Naive thymus-derived CD4-positive, alpha-beta T cell (primary cell): ENCODE data around the gene SLC30A2. TPM values are rescaled to one million over a fixed set of nuclear protein-coding genes. Genes with fewer than 3 reads are reported as not detected.

Experiments
- ATAC-seq: fragments of 150-1000 bp; cut with Tn5 transposase; 2 replicates; pipeline ENCODE4 v1.10.0; 2021; ENCODE audit warnings: mild to moderate bottlenecking, moderate library complexity
- CTCF ChIA-PET: fragments of 350-600 bp; sonication (Branson Sonifier 250); formaldehyde crosslinking; loops from one replicate; lab custom pipeline; 2021; ENCODE audit warnings: antibody characterized with exemption; lab: Charles Lee
- POLR2A ChIA-PET: fragments of 350-600 bp; sonication (Branson Sonifier 250); formaldehyde crosslinking; loops from one replicate; lab custom pipeline; 2021; ENCODE audit warnings: antibody characterized with exemption, inconsistent platforms; lab: Charles Lee
- DNase-seq, 9 donors: peaks; one replicate each; pipeline versions ENCODE4 v3.0.0 to v3.0.0-alpha.2; 2020 to 2022; ENCODE audit warnings: mixed read lengths in 1 of 9
- H3K27ac ChIP-seq: one replicate; pipeline ENCODE4 v1.7.0; 2013; ENCODE audit warnings: mild to moderate bottlenecking, low read depth, low read length, moderate library complexity
- H3K27me3 ChIP-seq, 2 donors: one replicate each; pipeline ENCODE4 v1.7.0; 2013; ENCODE audit warnings: low read length in 2 of 2, mild to moderate bottlenecking in 2 of 2, moderate library complexity in 2 of 2; ENCODE audit not compliant: control insufficient read depth in 2 of 2, insufficient read depth in 2 of 2
- H3K36me3 ChIP-seq, 3 experiments: 1 replicate in 2 of 3; 2 replicates in 1 of 3; pipeline ENCODE4 v1.7.0; 2013; ENCODE audit warnings: low read length in 3 of 3, mild to moderate bottlenecking in 3 of 3, moderate library complexity in 1 of 3; ENCODE audit not compliant: insufficient read depth in 3 of 3, control insufficient read depth in 2 of 3
- H3K4me1 ChIP-seq, 2 donors: one replicate each; pipeline ENCODE4 v1.7.0; 2013; ENCODE audit warnings: low read length in 2 of 2, mild to moderate bottlenecking in 2 of 2, moderate library complexity in 1 of 2; ENCODE audit not compliant: control insufficient read depth in 2 of 2, insufficient read depth in 2 of 2
- H3K4me3 ChIP-seq: 2 replicates; pipeline ENCODE4 v1.7.0; 2013; ENCODE audit warnings: mild to moderate bottlenecking, low read length
- H3K9me3 ChIP-seq, 3 experiments: 1 replicate in 2 of 3; 2 replicates in 1 of 3; pipeline ENCODE4 v1.7.0; 2013; ENCODE audit warnings: low read length in 3 of 3; ENCODE audit not compliant: control insufficient read depth in 2 of 3
- H3K27ac Mint-ChIP-seq, 9 donors: one replicate each; pipeline ENCODE4 v1.8.0; 2020 to 2022; ENCODE audit warnings: mixed read lengths in 9 of 9, mild to moderate bottlenecking in 8 of 9, moderate library complexity in 5 of 9, inconsistent platforms in 2 of 9
- H3K27me3 Mint-ChIP-seq, 5 donors: one replicate each; pipeline ENCODE4 v1.8.0; 2021 to 2022; ENCODE audit warnings: mixed read lengths in 5 of 5, mild to moderate bottlenecking in 1 of 5
- H3K36me3 Mint-ChIP-seq, 5 donors: one replicate each; pipeline ENCODE4 v1.8.0; 2020 to 2022; ENCODE audit warnings: mixed read lengths in 5 of 5, mild to moderate bottlenecking in 3 of 5, inconsistent platforms in 1 of 5
- H3K4me1 Mint-ChIP-seq, 7 donors: one replicate each; pipeline ENCODE4 v1.8.0; 2020 to 2022; ENCODE audit warnings: mixed read lengths in 7 of 7, mild to moderate bottlenecking in 3 of 7, inconsistent platforms in 1 of 7
- H3K4me3 Mint-ChIP-seq, 10 donors: one replicate each; pipeline ENCODE4 v1.8.0; 2020 to 2022; ENCODE audit warnings: mild to moderate bottlenecking in 10 of 10, mixed read lengths in 10 of 10, moderate library complexity in 6 of 10, inconsistent platforms in 2 of 10
- H3K9me3 Mint-ChIP-seq, 11 donors: one replicate each; pipeline ENCODE4 v1.8.0; 2020 to 2022; ENCODE audit warnings: mixed read lengths in 11 of 11, mild to moderate bottlenecking in 4 of 11, inconsistent platforms in 1 of 11, moderate library complexity in 1 of 11
- intact Hi-C, 2 donors: fragments of 100-400 bp; cut with micrococcal nuclease; formaldehyde crosslinking; loops; one replicate each; pipeline ENCODE4 v1.15.1; 2023
- polyA plus RNA-seq, 2 donors: library from polyadenylated mRNA; unstranded; fragments of 300-500 nt; fragmentation: Illumina TruSeq; gene quantifications; one replicate each; pipeline ENCODE4 v1.2.3, GENCODE V29; 2021
- total RNA-seq, 6 experiments: library from RNA in 5 of 6; stranded (reverse) in 5 of 6; gene quantifications; 1 replicate in 5 of 6; 2 replicates in 1 of 6; pipeline ENCODE4 v1.2.3 and lab custom pipeline; 2021 to 2026

Gene SLC30A2
- total and polyA plus RNA-seq, 7 experiments from 2014 or later = not detected

DNA sequence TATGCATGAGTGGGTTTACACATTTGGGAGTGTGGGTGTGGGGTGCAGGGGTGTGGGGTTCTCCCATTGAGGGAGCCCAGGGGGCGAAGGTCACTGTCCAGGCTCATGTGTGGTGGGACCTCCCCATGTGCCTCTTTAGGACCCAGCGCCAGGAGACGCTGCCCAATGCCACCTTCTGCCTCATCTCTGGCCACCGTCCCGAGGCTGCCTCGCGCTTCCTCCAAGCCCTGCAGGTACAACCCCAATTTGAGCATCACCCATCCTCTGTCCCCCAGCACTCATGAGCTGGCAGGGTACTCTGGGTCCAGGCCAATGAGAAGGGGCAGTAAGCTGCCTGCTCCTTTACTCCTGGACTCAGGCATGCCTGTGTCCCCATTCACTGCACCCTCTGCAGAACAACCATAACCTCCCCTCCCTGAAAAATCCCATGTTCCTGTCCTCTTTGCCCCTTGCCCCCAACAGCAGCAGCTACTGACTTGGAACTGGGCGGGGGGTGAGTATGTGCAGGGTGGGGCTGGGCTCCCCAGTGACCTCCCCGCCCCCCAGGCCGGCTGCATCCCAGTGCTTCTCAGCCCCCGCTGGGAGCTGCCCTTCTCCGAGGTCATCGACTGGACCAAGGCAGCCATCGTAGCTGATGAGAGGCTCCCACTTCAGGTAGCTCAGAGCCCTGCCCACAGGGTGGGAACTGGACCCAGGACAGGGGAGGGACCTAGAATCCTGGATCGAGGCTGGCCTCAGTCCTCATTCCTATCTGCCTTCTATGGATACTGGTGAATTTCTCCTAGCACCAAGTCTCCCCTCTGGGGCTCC is 16.7 kb downstream of the SLC30A2 start:
- ATAC-seq (no peak), DNase-seq (no peak)
- no peak overlapping the region for H3K27ac Mint-ChIP-seq
- no peaks in the 10 kb centered on the region for H3K36me3 ChIP-seq
- H3K4me3 Mint-ChIP-seq = no peak overlapping the region
- intact Hi-C loops = no loop called here
- H3K27me3 ChIP-seq = no peaks in the 10 kb centered on the region
- POLR2A ChIA-PET = no interaction called here
- H3K4me1 ChIP-seq = no peaks in the 10 kb centered on the region
- H3K9me3 ChIP-seq = no peaks in the 10 kb centered on the region
- no peak overlapping the region for H3K27ac ChIP-seq
- no peaks in the 10 kb centered on the region for H3K9me3 Mint-ChIP-seq
- H3K36me3 Mint-ChIP-seq = no peaks in the 10 kb centered on the region
- no peak overlapping the region for H3K4me3 ChIP-seq
- CTCF ChIA-PET = interaction anchor here (0.9 kb wide), 1 partner anchor 108 kb away, joined by 3 read pairs; no protein-coding TSS in a partner anchor
- peaks cover 0 to 10% (median 0%) of the 10 kb centered on the region in 5 donors for H3K27me3 Mint-ChIP-seq
- H3K4me1 Mint-ChIP-seq = peaks cover under 1 to 12% (median 4%) of the 10 kb centered on the region in 7 donors

GRCh38 chr1:26028490-26028980 is 17.4 kb downstream of the SLC30A2 start:
- H3K27me3 Mint-ChIP-seq = peaks cover 0 to 7% (median 0%) of the 10 kb centered on the region in 5 donors
- no peaks in the 10 kb centered on the region for H3K9me3 ChIP-seq
- CTCF ChIA-PET = no interaction called here
- H3K4me1 Mint-ChIP-seq = peaks cover 0 to 8% (median 4%) of the 10 kb centered on the region in 7 donors
- POLR2A ChIA-PET = no interaction called here
- H3K27me3 ChIP-seq = no peaks in the 10 kb centered on the region
- H3K27ac Mint-ChIP-seq = no peak overlapping the region
- no peaks in the 10 kb centered on the region for H3K9me3 Mint-ChIP-seq
- no peak overlapping the region for H3K4me3 Mint-ChIP-seq
- no peaks in the 10 kb centered on the region for H3K4me1 ChIP-seq
- H3K4me3 ChIP-seq = no peak overlapping the region
- H3K36me3 Mint-ChIP-seq = no peaks in the 10 kb centered on the region
- DNase-seq (no peak), ATAC-seq (no peak)
- intact Hi-C loops = no loop called here
- no peaks in the 10 kb centered on the region for H3K36me3 ChIP-seq
- H3K27ac ChIP-seq = no peak overlapping the region

DNA sequence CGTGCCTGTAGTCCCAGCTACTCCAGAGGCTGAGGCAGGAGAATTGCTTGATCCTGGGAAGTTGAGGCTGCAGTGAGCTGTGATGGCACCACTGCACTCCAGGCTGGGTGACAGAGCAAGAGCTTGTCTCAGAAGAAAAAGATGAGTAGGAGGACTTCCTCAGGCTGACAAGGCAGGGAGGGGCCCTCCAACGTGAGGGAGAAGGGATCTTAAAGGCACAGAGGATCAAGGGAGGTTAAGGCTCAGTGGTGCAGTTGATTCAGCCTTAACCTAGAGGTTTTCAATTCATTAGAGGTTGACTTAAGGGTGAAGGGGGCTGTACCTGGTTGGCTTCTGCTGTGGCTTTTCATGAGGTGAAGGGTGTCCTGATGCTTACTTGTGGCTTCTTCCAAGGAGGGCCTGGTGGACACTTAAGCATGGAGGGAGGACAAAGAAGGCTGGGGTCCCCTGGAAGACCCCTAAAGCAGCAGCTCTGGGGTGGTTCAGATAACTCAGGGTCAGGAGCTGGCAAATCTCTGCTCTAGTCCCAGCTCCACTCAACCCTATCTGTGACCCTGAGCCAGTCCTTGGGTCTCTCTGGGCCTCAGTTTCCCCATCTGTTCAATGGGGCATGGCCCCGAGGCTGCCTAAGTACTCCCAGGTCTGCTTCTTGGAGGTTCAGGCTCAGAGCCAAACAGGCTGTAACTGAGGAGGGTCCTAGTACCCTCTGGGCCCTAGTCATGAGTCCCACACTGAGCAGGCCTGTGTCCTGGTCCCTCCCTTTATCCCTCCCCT is 18.0 kb downstream of the SLC30A2 start:
- Mint-ChIP-seq H3K27ac (no peak overlapping the region), H3K4me3 (no peak overlapping the region), H3K9me3 (no peaks in the 10 kb centered on the region), H3K27me3 (peaks cover 0 to 7% (median 0%) of the 10 kb centered on the region in 5 donors), H3K4me1 (peaks cover 0 to 8% (median 4%) of the 10 kb centered on the region in 7 donors), H3K36me3 (no peaks in the 10 kb centered on the region)
- H3K4me1 ChIP-seq = no peaks in the 10 kb centered on the region
- no peaks in the 10 kb centered on the region for H3K27me3 ChIP-seq
- no peak for ATAC-seq
- no peak overlapping the region for H3K4me3 ChIP-seq
- ChIA-PET CTCF (interaction anchor here (1.1 kb wide), 1 partner anchor 117 kb away, joined by 3 read pairs; no protein-coding TSS in a partner anchor), POLR2A (interaction anchor here (0.8 kb wide), 1 partner anchor 154 kb away, joined by 4 read pairs; no protein-coding TSS in a partner anchor)
- H3K36me3 ChIP-seq = no peaks in the 10 kb centered on the region
- H3K9me3 ChIP-seq = no peaks in the 10 kb centered on the region
- intact Hi-C loops = no loop called here
- H3K27ac ChIP-seq = no peak overlapping the region
- no peak for DNase-seq

GRCh38 chr1:26025517-26025916 is 20.4 kb downstream of the SLC30A2 start:
- no peak overlapping the region for H3K4me3 ChIP-seq
- Mint-ChIP-seq H3K9me3 (no peaks in the 10 kb centered on the region), H3K27me3 (peaks cover 0 to 6% (median 0%) of the 10 kb centered on the region in 5 donors), H3K27ac (no peak overlapping the region), H3K4me3 (no peak overlapping the region), H3K36me3 (no peaks in the 10 kb centered on the region), H3K4me1 (peaks cover 0 to 8% (median 4%) of the 10 kb centered on the region in 7 donors)
- DNase-seq (no peak), ATAC-seq (no peak)
- H3K27me3 ChIP-seq = no peaks in the 10 kb centered on the region
- ChIA-PET CTCF (no interaction called here), POLR2A (interaction anchor here (0.6 to 0.7 kb wide), 2 partner anchors 203 to 205 kb away, joined by 3 to 5 read pairs; no protein-coding TSS in a partner anchor)
- no peaks in the 10 kb centered on the region for H3K9me3 ChIP-seq
- intact Hi-C loops = no loop called here
- no peaks in the 10 kb centered on the region for H3K4me1 ChIP-seq
- H3K36me3 ChIP-seq = no peaks in the 10 kb centered on the region
- H3K27ac ChIP-seq = no peak overlapping the region

GRCh38 chr1:26025060-26025459 is 20.9 kb downstream of the SLC30A2 start:
- Histone ChIP-seq H3K4me1 (no peaks in the 10 kb centered on the region), H3K4me3 (no peak overlapping the region), H3K36me3 (no peaks in the 10 kb centered on the region), H3K27ac (no peak overlapping the region), H3K9me3 (no peaks in the 10 kb centered on the region), H3K27me3 (no peaks in the 10 kb centered on the region)
- Mint-ChIP-seq H3K4me3 (no peak overlapping the region), H3K27ac (no peak overlapping the region), H3K4me1 (peaks cover under 1 to 8% (median 7%) of the 10 kb centered on the region in 7 donors), H3K27me3 (peaks cover 0 to 6% (median 0%) of the 10 kb centered on the region in 5 donors), H3K9me3 (no peaks in the 10 kb centered on the region), H3K36me3 (no peaks in the 10 kb centered on the region)
- intact Hi-C loops = no loop called here
- ATAC-seq = no peak
- CTCF ChIA-PET = no interaction called here
- no peak for DNase-seq
- POLR2A ChIA-PET = no interaction called here

GRCh38 chr1:26023826-26024225 is 22.1 kb downstream of the SLC30A2 start:
- H3K4me3 ChIP-seq = no peak overlapping the region
- H3K27ac Mint-ChIP-seq = no peak overlapping the region
- no peak for ATAC-seq
- CTCF ChIA-PET = no interaction called here
- no peaks in the 10 kb centered on the region for H3K9me3 Mint-ChIP-seq
- POLR2A ChIA-PET = no interaction called here
- H3K27me3 ChIP-seq = no peaks in the 10 kb centered on the region
- intact Hi-C loops = no loop called here
- H3K4me1 ChIP-seq = no peaks in the 10 kb centered on the region
- no peak overlapping the region for H3K27ac ChIP-seq
- H3K27me3 Mint-ChIP-seq = peaks cover 0 to 6% (median 0%) of the 10 kb centered on the region in 5 donors
- no peaks in the 10 kb centered on the region for H3K36me3 Mint-ChIP-seq
- H3K4me1 Mint-ChIP-seq = peaks cover 8 to 14% (median 11%) of the 10 kb centered on the region in 7 donors
- H3K4me3 Mint-ChIP-seq = no peak overlapping the region
- no peaks in the 10 kb centered on the region for H3K9me3 ChIP-seq
- no peak for DNase-seq
- H3K36me3 ChIP-seq = no peaks in the 10 kb centered on the region
